Effector CD8-positive, alpha-beta T cell (primary cell): ENCODE results near the gene SYNGAP1.

Experiments
- DNase-seq: peaks from one replicate; lab custom pipeline; 2025; lab: John Stamatoyannopoulos, UW

SYNGAP1 gene

DNA sequence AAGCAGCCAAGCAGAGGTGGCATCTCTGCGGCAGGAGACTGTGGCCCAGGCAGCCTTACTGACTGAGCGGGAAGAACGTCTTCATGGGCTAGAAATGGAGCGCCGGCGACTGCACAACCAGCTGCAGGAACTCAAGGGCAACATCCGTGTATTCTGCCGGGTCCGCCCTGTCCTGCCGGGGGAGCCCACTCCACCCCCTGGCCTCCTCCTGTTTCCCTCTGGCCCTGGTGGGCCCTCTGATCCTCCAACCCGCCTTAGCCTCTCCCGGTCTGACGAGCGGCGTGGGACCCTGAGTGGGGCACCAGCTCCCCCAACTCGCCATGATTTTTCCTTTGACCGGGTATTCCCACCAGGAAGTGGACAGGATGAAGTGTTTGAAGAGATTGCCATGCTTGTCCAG is 15.0 kb upstream of the SYNGAP1 start:
- no peak for DNase-seq

DNA sequence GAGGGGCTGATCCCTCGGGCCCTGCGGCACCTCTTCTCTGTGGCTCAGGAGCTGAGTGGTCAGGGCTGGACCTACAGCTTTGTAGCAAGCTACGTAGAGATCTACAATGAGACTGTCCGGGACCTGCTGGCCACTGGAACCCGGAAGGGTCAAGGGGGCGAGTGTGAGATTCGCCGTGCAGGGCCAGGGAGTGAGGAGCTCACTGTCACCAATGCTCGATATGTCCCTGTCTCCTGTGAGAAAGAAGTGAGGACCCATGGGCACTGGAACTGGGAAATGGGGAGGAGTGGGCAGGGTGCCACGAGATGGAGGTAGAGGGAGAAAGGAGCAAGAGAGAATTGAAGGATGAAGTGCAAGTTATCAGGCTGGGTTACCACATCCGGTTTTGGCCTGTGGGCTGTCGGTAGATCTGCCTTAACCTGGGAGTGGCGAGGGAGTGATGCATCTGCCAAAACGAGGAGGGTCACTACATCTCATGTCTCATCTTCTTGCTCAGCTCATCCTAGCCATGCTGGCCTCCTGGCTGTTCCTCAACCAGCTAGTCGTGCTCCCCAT is 14.4 kb upstream of the SYNGAP1 start:
- DNase-seq = no peak

DNA sequence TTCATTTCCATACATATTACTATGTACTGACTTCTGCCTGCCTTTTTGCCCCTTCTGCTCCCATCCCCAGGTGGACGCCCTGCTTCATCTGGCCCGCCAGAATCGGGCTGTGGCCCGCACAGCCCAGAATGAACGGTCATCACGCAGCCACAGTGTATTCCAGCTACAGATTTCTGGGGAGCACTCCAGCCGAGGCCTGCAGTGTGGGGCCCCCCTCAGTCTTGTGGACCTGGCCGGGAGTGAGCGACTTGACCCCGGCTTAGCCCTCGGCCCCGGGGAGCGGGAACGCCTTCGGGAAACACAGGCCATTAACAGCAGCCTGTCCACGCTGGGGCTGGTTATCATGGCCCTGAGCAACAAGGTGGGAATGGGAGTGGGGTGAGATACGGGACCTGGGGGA is 13.7 kb upstream of the SYNGAP1 start:
- no peak for DNase-seq

DNA sequence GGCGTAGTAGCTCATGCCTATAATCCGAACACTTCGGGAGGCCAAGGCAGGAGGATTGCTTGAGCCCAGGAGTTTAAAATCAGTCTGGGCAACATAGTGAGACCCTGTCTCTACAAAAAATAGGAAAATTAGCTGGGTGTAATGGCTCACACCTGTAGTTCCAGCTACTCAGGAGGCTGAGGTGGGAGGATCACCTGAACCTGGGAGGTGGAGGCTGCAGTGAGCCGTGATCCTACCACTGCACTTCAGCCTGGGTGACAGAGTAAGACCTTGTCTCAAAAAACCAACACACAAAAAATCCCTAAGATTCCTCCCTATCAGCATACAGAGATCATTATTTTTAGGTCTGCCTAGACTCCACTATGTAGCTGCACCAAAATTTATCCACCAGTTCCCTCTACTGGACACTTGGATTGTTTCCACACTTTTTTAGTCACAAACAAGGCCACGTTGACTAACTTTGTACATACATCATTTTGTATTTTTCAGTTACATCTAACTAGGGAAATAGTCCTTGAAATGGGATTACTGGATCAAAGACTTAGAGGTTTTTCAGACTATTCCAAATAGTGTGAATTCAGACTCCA is 12.6 kb upstream of the SYNGAP1 start:
- DNase-seq = no peak

DNA sequence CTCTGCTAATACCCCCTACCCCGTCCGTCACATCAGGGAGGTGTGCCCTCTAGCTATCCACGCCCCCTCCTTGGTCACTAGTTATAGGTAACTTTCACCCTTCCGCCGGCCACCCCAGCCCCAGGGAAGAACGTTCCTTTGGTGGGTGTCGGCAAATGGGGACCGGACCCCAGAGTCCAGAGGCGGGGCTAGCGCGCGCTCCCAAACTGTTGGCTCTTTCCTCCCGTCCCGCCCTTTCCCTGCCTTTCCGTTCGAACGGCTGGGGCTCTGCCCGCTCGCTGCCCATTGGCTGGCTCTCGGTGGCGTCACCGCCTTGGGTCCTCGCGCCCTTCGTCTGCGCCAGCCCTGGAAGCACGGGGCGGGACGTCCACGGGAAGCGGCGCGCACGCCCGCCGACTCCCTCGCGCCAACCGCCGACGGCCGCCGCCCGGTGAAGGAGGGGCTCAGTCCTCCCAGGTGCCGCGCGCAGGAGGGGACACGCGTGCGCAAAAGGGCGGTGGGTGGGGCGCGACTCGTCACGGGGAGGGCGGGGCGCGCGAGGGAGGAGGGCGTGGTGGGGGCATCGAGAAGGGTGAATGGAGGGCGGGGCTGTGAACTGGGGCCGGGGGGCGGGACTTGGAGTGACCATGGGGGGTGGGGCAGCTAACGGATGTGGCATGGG is 9.7 kb upstream of the SYNGAP1 start:
- peak; percentile 100 for DNase-seq

DNA sequence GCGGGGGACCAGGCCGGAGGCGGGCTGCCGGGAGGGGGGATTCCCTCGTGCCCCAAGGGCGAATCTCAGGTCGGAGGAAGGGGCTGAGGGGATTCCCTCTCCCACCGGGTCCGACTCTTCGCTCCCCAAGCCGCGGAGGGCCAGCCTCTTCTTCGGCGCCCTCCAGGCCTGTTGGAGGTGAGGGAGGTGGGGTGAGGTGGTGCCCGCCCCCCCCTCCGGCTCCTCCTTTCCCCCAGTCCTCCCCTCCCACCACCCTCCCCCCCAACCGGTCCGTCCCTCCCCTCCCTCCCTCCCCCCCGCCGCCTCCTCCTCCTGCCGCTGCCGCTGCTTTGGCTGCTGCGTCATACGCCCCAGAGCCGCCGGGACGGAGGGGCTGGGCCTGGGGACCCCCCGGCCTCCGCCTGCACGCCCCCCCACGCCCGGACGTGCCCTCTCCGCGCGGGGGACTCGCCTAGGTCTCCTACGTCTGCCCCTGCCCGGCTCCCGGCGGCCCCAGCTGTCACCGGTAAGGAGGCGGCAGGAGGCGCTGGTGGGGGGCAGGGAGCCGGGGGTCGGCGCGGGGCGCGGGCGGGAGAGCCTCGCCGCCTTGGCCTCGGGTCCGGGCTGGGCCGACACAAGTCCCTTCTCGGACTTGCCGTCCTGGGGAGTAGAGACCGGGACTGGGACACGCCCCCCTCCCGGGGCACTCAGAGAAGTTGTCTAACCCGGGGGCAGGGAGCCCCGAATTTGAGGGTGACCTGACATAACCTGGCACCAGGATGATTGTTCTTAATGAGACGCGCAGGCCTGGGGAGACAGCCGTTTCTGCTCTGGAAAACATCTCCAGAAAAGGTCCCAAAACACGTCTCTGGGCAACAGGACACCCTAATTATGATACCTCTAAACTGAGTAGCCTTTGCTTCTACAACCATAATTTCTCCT is 8.9 kb upstream of the SYNGAP1 start, which contains the start of gene PHF1:
Gene PHF1 (plus strand): TSS at position 304 of the 921 bp plus-strand sequence. CDS start 1,250 bp downstream, outside the sequence.
- DNase-seq = peak; percentile 54

DNA sequence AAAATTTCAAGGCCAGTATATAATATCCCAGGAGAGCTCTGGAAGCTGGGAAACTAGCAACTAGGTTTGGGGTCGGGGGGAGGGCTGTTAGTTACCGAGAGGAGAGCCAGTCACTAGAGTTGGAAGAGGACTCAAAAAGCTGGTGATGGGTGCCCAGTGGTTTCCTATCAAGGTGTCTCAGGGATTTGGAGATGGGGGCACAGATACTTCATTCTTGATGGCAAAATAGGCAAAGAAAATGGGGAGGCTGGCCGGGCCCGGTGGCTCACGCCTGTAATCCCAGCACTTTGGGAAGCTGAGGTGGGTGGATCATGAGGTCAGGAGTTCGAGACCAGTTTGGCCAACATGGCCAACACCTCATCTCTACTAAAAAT is 8.2 kb upstream of the SYNGAP1 start:
- DNase-seq = no peak

DNA sequence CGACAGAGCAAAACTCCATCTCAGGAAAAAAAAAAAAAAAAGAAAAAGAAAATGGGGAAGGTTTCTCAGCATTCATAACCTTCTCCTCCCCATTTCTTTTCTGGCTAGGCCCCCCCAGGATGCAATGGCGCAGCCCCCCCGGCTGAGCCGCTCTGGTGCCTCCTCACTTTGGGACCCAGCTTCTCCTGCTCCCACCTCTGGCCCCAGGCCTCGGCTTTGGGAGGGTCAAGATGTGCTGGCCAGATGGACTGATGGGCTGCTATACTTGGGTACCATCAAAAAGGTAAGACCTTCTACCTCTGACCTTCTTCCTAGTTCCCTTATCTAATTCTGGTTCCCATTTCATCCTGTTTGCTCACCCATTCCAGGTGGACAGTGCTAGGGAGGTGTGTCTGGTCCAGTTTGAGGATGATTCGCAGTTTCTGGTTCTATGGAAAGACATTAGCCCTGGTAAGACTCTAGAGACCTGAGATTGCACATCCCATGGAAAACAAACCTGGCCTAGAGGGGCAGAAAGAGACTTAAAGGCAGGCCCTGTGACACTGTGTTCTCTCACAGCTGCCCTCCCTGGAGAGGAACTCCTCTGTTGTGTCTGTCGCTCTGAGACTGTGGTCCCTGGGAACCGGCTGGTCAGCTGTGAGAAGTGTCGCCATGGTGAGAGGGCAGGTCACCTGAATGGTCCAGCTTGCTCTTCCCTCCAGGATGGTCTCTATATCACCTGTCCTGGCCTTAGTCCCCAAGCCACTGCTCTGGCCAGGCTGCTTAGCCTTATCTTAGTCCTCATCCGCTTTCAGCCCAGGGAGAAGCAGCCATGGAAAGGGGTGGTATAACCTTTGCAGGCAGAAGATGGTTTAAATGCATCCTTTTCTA is 7.5 kb upstream of the SYNGAP1 start:
- no peak for DNase-seq

DNA sequence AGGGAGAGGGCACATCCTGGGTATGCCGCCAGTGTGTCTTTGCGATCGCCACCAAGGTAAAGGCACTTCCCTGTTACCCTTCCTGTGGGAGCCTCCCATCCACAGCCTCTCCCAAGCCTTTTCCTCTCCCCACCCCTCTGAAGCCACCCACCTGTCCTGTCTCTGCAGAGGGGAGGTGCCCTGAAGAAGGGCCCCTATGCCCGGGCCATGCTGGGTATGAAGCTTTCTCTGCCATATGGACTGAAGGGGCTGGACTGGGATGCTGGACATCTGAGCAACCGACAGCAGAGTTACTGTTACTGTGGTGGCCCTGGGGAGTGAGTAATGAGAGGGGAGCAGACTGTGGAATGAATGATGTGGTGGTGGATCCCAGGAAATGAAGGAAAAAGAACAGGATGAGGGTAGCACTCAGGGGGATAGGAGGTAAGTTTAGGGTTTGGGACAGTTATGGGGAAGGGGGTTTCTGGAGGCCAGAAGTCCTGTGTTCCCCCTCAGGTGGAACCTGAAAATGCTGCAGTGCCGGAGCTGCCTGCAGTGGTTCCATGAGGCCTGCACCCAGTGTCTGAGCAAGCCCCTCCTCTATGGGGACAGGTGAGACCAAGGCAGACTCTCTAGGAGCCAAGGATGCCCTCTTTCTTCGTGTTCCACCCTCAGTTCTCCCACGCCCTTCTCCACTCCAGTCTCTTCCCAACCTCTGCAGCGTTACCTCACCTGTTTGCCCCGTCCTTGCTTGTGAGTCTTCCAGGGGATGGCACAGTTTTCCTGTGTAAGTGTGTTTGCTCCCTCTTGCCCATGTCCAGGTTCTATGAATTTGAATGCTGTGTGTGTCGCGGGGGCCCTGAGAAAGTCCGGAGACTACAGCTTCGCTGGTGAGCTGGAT is 6.4 kb upstream of the SYNGAP1 start:
- DNase-seq = no peak

DNA sequence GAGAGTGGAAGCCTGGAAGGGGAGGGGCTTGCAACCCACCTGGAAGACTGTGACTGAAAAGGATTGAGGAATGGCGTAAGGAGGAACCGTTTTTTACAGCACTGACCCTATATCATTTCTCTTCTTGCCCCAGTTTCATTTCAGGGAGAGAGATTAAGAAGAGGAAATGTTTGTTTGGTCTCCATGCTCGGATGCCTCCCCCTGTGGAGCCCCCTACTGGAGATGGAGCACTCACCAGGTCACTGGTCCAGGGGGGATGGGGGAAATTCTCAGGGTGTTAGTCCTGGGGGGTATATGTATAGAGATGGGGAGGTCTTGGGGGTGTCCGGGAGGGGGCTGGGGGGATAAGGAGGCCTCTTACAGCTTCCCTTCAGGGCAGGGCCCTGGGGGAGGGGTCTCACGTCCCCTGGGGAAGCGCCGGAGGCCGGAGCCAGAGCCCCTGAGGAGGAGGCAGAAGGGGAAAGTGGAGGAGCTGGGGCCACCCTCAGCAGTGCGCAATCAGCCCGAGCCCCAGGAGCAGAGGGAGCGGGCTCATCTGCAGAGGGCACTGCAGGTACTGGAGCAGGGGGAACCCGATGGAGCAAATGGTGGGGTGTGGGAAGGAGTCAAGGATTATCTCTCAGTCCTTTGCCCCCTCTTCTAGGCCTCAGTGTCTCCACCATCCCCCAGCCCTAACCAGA is 5.1 kb upstream of the SYNGAP1 start:
- DNase-seq = no peak

DNA sequence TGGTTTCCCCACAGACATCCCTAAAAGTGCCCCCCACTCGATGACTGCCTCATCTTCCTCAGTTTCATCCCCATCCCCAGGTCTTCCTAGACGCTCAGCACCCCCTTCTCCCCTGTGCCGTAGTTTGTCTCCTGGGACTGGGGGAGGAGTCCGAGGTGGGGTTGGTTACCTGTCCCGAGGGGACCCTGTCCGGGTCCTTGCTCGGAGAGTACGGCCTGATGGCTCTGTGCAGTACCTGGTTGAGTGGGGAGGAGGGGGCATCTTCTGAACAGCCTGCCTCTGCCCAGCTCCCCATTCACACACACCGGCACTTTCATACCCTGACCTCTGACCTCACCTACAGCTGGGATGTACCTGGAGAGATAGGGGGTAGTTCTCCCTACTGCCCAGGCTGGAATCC is 4.0 kb upstream of the SYNGAP1 start:
- DNase-seq = no peak

DNA sequence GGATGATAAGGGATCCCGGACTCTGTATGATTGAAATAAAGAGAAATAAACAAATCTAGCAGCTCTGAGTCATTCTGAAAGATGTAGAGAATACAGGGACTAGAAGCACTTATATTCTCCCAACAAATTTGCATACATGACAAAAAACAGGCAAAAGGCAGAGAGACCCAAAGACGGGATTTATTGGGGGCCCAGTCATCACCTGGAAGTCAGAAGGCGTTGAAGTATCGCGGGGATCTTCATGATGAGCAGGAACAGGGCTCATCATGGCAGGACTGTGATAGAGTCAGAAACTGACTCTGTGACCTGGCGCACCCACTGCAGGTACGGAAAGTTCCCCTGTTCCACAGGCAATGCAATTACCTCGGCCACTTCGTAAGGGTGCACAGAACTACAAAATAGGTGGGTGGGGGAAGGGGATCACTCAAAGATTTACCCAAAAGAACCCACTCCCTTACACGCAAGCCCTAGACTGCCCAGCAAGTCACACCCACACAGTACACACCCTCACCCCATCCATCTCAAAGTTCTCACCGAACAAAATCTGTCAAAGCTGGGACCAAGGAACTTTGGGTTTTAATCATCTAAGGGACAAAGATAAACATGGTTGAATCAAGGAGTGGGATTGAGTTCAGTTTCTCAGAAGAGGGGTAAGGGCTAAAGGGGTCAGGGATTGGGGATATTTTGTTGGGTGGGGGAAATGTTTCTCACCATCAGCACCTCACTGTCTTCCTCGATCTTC is 3.3 kb upstream of the SYNGAP1 start:
- DNase-seq = no peak

DNA sequence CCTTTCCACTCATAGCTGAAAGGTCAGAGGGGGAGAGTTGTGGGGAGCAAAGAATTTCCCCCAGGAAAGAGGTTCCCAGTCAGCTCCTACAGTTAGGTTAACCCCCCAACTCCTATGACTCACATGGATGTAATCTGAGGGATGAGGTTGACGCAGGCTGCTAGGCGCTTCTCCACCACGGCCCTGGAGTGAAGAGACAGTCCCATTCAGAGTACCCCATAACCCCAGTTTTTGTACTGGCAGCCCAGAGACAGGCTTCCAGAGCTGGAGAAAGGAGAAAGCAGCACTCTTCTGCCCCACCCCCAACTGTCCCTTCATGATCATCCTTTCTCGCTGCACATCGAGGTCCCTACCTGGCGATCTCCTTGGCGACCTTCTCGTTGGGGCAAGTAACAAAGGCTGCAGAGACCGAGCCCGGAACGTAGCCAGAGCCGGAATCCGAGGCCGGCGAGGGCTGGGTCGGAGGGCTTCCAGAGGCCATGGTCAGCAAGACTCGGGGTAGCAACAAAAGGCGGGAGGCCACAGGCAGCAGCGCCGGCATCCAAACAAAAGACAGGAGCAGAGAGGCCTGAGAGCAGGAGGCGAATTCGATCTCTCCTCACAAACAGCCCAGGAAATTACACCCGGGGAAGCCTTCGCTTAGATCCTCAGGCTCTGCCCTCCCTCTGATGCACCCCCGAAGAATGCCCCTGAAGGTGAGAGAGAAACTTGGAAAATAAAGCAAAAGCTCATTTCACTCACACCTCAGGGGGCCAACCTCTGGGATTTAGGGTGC is 2.5 kb upstream of the SYNGAP1 start:
- no peak for DNase-seq

DNA sequence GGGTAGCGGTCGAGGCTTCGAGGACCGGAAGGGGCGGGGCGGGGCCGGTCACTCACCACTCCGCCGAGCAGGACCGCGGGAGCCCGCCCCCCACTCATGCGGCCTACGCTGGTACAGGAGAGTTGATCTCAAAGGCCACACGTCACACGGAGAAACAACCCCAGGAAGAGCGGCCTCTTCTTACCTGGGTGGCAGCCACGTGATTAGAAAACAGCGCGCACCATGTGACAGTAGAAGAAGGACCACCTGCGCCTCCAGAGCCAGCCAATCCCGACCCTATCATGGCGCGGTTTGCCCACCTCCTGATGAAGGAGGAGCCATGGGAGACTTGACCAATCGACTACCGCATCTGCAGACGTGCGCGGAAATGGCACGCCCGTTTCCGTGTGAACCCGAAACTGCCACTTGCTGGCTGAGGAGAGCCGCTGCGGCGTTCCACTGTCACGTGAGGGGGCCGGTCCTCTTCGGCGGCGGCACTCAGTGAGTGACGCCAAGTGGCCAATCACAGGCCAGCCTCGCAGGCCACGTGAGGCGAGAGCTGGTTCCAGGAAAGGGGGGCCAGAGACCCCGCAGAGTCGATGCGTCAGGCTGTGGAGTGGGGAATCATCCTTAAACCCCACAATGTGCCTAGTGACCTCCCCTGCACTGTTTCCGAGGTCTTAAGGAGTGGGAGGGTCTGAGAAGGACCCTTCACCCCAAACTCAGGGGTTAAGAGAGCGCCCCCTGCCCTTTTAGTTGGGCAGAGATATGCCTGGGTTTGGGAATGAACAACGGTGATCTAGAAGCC is 1.8 kb upstream of the SYNGAP1 start, which contains the start of gene CUTA:
Gene CUTA (minus strand): TSS at position 205 of the 787 bp plus-strand sequence. CDS start 107 bp downstream, at position 98.
- peak; percentile 97 for DNase-seq

DNA sequence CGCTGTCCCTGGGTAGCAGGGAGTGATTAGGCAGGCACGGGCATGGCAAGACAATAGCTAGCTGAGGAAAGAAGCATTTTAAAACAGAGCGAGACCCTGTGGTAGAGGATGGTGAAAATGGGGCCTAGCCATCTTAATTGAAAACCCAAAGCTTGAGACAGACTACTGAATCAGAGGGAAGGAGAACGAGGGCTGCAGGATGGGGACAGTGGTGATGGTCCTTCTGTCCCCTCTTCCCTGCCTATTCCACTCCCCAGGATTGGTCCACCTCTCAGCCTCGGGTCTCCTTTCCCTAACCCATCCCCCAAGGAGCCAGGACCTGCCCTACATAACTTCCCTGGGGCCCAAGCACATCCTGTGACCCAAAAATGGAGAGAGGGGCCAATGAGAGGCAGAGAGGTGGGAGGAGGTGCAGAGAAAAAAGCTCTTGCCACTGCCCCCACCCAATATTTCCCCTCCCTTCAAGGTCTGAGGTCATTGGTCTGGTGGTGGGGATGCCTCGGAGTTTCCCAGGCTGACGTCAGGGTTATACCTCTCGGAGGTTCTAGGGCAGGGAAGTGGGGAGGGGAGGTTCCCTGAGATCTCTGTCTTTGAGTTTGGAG is 1.1 kb upstream of the SYNGAP1 start:
- peak; percentile 23 for DNase-seq

DNA sequence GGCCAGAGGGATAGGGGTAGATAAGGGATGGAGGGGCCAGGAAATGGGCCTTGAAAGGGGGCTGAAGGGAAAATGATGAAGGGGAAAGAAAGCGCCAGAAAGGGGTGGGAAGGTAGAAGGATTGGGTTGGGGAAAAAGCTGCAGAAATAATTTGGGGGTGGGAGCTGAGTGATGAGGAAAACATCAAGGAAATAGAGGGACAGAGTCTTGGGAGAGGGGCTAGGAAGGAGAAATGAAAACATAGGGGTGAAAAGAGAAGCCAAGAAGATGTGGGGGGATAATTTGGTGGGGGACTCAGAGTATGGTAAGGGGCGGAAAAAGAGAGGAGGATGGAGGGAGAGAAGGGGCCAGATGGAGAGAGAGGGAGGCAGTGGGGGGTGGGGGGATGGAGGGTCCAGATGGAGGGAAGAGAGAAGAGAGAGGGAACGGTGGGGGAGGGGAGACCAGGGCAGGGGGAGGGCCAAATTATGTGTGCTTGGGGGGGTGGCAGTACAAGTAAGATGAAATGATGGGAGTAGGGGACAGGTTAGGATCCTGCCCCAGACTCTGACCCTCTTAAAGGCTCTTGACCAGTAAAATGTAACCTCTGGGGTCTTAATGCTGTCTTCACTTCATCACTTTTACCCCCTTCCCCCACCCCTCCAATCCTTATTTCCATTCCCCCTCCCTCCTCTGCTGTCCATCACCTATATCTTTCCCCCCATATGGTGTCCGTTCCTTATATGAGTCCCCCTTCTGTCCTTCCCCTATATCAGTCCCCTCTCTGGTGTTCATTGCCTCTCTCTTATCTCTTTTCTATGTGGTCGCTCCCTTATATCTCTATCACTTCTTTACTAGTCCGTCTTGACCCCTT is 852 bp downstream of the SYNGAP1 start:
- DNase-seq = no peak
